K562 (cell line): Measurements from ENCODE around the gene GART. TPM values are rescaled to one million over a fixed set of nuclear protein-coding genes. Genes with fewer than 3 reads are reported as not detected.

Experiments used
- CCAR2 ChIP-seq: fragments of 200-400 bp; formaldehyde crosslinking; IDR thresholded peaks from 2 replicates; pipeline ENCODE4 v1.6.1; 2017; ENCODE audit warnings: mild to moderate bottlenecking, low read depth, low read length
- HMG20B ChIP-seq: fragments of 250-450 bp; sonication (Bioruptor Pico); IDR thresholded peaks from 2 replicates; pipeline ENCODE4 v1.5.0; 2021; ENCODE audit warnings: mild to moderate bottlenecking
- L3MBTL2 ChIP-seq: fragments of 450-650 bp; IDR thresholded peaks from 2 replicates; pipeline ENCODE4 v1.6.1; 2016; ENCODE audit warnings: mild to moderate bottlenecking, moderate library complexity
- MAFF ChIP-seq: IDR thresholded peaks from 2 replicates; pipeline ENCODE4 v1.6.1; 2012; ENCODE audit warnings: low read length, improper control_type of control experiment
- NR1H2 ChIP-seq: sonication (generic); formaldehyde crosslinking; IDR thresholded peaks from 2 replicates; pipeline ENCODE4 v1.4.0; 2020; ENCODE audit warnings: mild to moderate bottlenecking, missing genetic modification reagents
- NR4A1 ChIP-seq, 2 experiments: fragments of 250-450 bp in 1 of 2; fragments of 450-650 bp in 1 of 2; sonication (Bioruptor Pico) in 1 of 2; IDR thresholded peaks; 2 replicates each; pipeline versions ENCODE4 v1.4.0 to v1.6.1; 2016 to 2020; ENCODE audit warnings: mild to moderate bottlenecking in 2 of 2, missing compliant biosample characterization in 1 of 2, missing genetic modification characterization in 1 of 2, moderate library complexity in 1 of 2
- NUFIP1 ChIP-seq: fragments of 450-650 bp; IDR thresholded peaks from 2 replicates; pipeline ENCODE4 v1.6.1; 2018; ENCODE audit not compliant: partially characterized antibody
- OTX1 ChIP-seq: fragments of 450-650 bp; formaldehyde crosslinking; IDR thresholded peaks from 2 replicates; pipeline ENCODE4 v1.4.0; 2022; ENCODE audit warnings: mild to moderate bottlenecking
- RAD21 ChIP-seq, 2 experiments: fragments of 250-450 bp in 1 of 2; fragments of 450-650 bp in 1 of 2; sonication (Bioruptor Pico) in 1 of 2; formaldehyde crosslinking in 1 of 2; IDR thresholded peaks in 1 of 2; conservative IDR thresholded peaks in 1 of 2; 2 replicates each; pipeline versions ENCODE4 v1.4.0 to v1.8.0; 2020 to 2022; ENCODE audit warnings: mild to moderate bottlenecking in 2 of 2, moderate library complexity in 1 of 2
- SAFB2 ChIP-seq: fragments of 200-400 bp; formaldehyde crosslinking; IDR thresholded peaks from 2 replicates; pipeline ENCODE4 v1.6.1; 2018; ENCODE audit warnings: borderline replicate concordance, low read length, low read depth, moderate library complexity; ENCODE audit not compliant: severe bottlenecking
- SREBF2 ChIP-seq: sonication (generic); formaldehyde crosslinking; IDR thresholded peaks from 2 replicates; pipeline ENCODE4 v1.4.0; 2020; ENCODE audit warnings: mild to moderate bottlenecking, missing genetic modification reagents
- SRF ChIP-seq, 2 experiments: fragments of 250-450, 450-650 bp in 1 of 2; sonication (Bioruptor Pico) in 1 of 2; sonication (generic) in 1 of 2; formaldehyde crosslinking; IDR thresholded peaks; 2 replicates each; pipeline versions ENCODE4 v1.5.0 to v1.5.1; 2020 to 2022; ENCODE audit warnings: mild to moderate bottlenecking in 1 of 2, missing genetic modification reagents in 1 of 2
- SRSF7 ChIP-seq: fragments of 200-400 bp; formaldehyde crosslinking; optimal IDR thresholded peaks from 2 replicates; pipeline ENCODE3; 2017; ENCODE audit warnings: mild to moderate bottlenecking, low read depth, low read length
- STAT5A ChIP-seq: IDR thresholded peaks from 2 replicates; pipeline ENCODE4 v1.6.1; 2012; ENCODE audit warnings: low read length, inconsistent platforms, borderline replicate concordance
- TCFL5 ChIP-seq: fragments of 250-450 bp; sonication (Bioruptor Pico); conservative IDR thresholded peaks from 2 replicates; pipeline ENCODE4 v1.6.1; 2021; ENCODE audit warnings: mild to moderate bottlenecking, moderate library complexity, matching md5 sums
- THRAP3 ChIP-seq: fragments of 450-650 bp; IDR thresholded peaks from 2 replicates; pipeline ENCODE4 v1.6.1; 2016; ENCODE audit warnings: mild to moderate bottlenecking, inconsistent platforms, borderline replicate concordance
- TOE1 ChIP-seq, 2 experiments: fragments of 450-650 bp in 1 of 2; sonication (generic) in 1 of 2; formaldehyde crosslinking in 1 of 2; IDR thresholded peaks; 2 replicates each; pipeline versions ENCODE4 v1.7.1 to v1.8.0; 2016 to 2022; ENCODE audit warnings: borderline replicate concordance in 2 of 2, mild to moderate bottlenecking in 2 of 2, antibody characterized with exemption in 1 of 2, inconsistent platforms in 1 of 2, low read depth in 1 of 2, missing genetic modification reagents in 1 of 2, moderate library complexity in 1 of 2
- YY1 ChIP-seq, 3 experiments: IDR thresholded peaks; 2 replicates each; pipeline ENCODE4 v1.6.1; 2011; ENCODE audit warnings: low read length in 2 of 3, mild to moderate bottlenecking in 2 of 3, moderate library complexity in 2 of 3, borderline replicate concordance in 1 of 3, control low read depth in 1 of 3, low read depth in 1 of 3; ENCODE audit not compliant: insufficient read depth in 3 of 3, insufficient replicate concordance in 2 of 3, control insufficient read depth in 1 of 3, insufficient read length in 1 of 3; ENCODE audit errors: extremely low read depth in 1 of 3
- ZFP30 ChIP-seq: fragments of 250-450 bp; sonication (Bioruptor Pico); IDR thresholded peaks from 2 replicates; pipeline ENCODE4 v1.8.0; 2022; ENCODE audit warnings: moderate library complexity, mild to moderate bottlenecking, inconsistent platforms, borderline replicate concordance
- ZNF212 ChIP-seq: fragments of 450-650 bp; formaldehyde crosslinking; IDR thresholded peaks from 2 replicates; pipeline ENCODE4 v1.4.0; 2020; ENCODE audit warnings: mild to moderate bottlenecking
- polyA plus RNA-seq, 8 experiments: library from polyadenylated mRNA; depleted of rRNA in 4 of 8; stranded (reverse) in 5 of 8; unstranded in 3 of 8; fragments of >200 nt; fragmentation: Nextera tagmentation in 2 of 8; fragmentation: Illumina TruSeq in 1 of 8; extraction: Ambion mirVana in 2 of 8; extraction: Trizol in 1 of 8; gene quantifications; 2 replicates each; pipeline versions ENCODE4 v1.2.1 to v1.2.3, GENCODE V29; 2011 to 2014; ENCODE audit warnings: inconsistent platforms in 1 of 8, missing spikeins in 1 of 8
- total RNA-seq, 7 experiments: library from RNA; depleted of rRNA in 6 of 7; stranded (reverse); fragments of >200 nt in 6 of 7; fragmentation: Illumina TruSeq in 2 of 7; extraction: Trizol in 2 of 7; gene quantifications; 2 replicates each; pipeline versions ENCODE4 v1.2.1 to v1.2.3, GENCODE V29; 2011 to 2021; ENCODE audit warnings: low replicate concordance in 1 of 7
- TF ChIP-seq, protein P1 (sequence below): fragments of 250-450 bp; sonication (Bioruptor Pico); IDR thresholded peaks from 2 replicates; pipeline ENCODE4 v1.4.0; 2020; ENCODE audit warnings: borderline replicate concordance
- TF ChIP-seq, protein P2 (sequence below): sonication (generic); formaldehyde crosslinking; IDR thresholded peaks from 2 replicates; pipeline ENCODE4 v1.8.1; 2022; ENCODE audit warnings: missing genetic modification reagents
- TF ChIP-seq, protein P3 (sequence below): IDR thresholded peaks from 2 replicates; pipeline ENCODE4 v1.6.1; 2011; ENCODE audit not compliant: insufficient read length; ENCODE audit errors: extremely low read depth

The GART gene
- total and polyA plus RNA-seq, 9 of the 15 experiments (the other 6 are each of a cell fraction or from before 2014, with no cell fraction given) = 141 to 429 (median 349) TPM

DNA sequence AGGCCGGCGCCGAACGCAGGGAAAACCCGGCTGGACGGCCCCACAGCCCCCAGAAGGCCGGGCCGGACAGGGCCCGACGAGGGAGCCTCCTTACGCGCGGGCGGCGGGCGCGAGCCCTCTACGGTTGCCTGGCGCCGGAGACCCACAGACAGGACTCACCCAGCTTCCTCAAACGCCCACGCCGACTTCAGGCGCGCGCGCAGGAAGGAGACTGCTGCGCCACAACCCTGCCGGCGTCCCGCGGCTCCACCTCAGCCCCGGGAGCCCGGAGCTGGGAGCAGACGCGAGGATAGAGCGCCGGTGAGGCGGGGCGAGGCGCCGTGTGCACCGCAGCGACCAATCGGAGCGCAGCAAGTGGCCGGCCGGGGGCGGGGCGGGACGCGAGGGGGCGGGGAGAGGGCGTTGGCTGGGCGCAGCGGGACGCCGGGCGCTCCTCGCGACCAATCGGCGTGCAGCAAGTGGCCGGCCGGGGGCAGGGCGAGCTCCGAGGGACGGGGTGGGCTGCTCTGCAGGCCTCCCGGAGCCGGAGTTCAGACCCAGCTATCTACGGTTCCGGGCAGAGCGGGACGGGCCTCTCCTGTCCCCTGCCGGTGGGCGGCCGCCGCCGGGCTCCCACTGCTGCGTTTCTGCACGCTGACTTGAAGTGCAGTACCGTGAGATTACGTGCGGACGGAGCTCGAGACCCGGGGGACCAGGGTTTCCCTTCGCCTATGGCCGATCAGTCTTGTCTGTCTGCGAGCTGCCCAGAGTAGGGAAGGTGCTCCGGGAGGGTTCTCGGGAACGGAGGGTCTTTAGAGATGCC, 62.0 kb downstream of the GART start, which contains the start of gene TMEM50B (continued):
- TF ChIP-seq NR4A1 (CRISPR knock-in tag; IDR thresholded peaks at IDR 0.05) = no peak
- TF ChIP-seq NR4A1 (tag; IDR thresholded peaks at IDR 0.05) = no peak
- no peak for TF ChIP-seq SAFB2
- TF ChIP-seq CCAR2 = no peak
- TF ChIP-seq, protein P1, sequence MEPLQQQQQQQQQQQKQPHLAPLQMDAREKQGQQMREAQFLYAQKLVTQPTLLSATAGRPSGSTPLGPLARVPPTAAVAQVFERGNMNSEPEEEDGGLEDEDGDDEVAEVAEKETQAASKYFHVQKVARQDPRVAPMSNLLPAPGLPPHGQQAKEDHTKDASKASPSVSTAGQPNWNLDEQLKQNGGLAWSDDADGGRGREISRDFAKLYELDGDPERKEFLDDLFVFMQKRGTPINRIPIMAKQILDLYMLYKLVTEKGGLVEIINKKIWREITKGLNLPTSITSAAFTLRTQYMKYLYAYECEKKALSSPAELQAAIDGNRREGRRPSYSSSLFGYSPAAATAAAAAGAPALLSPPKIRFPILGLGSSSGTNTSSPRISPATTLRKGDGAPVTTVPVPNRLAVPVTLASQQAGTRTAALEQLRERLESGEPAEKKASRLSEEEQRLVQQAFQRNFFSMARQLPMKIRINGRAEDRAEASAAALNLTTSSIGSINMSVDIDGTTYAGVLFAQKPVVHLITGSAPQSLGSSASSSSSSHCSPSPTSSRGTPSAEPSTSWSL (CRISPR knock-in tag) = no peak
- TF ChIP-seq NR1H2 = peak; percentile 61; the same call in 1 of the 2 replicates
- TF ChIP-seq TOE1 (IDR thresholded peaks at IDR 0.05; ENCODE audit: borderline replicate concordance) = peak; percentile 69; the same call in 1 of the 2 replicates
- no peak for TF ChIP-seq TOE1 (CRISPR knock-in tag; IDR thresholded peaks at IDR 0.05; ENCODE audit: borderline replicate concordance, low read depth)
- no peak for TF ChIP-seq HMG20B (CRISPR knock-in tag)
- TF ChIP-seq ZFP30 = no peak
- TF ChIP-seq STAT5A = no peak
- TF ChIP-seq TCFL5 (CRISPR knock-in tag) = no peak
- TF ChIP-seq THRAP3 = no peak
- TF ChIP-seq RAD21 (CRISPR knock-in tag; conservative IDR thresholded peaks at IDR 0.05 in 1 of 2, IDR thresholded peaks at IDR 0.05 in 1 of 2) = peak; percentile 65 to 66
- TF ChIP-seq YY1 (IDR thresholded peaks at IDR 0.05; ENCODE audit: borderline replicate concordance in 1 of 3, control insufficient read depth in 1 of 3, extremely low read depth in 1 of 3, insufficient read depth in 3 of 3, insufficient read length in 1 of 3, insufficient replicate concordance in 2 of 3, low read depth in 1 of 3, low read length in 2 of 3) = peak in 2 of 3 experiments; percentile 66 to 82
- no peak for TF ChIP-seq SRSF7
- no peak for TF ChIP-seq NUFIP1
- TF ChIP-seq MAFF = no peak
- TF ChIP-seq ZNF212 (CRISPR knock-in tag) = no peak
- TF ChIP-seq, protein P2, sequence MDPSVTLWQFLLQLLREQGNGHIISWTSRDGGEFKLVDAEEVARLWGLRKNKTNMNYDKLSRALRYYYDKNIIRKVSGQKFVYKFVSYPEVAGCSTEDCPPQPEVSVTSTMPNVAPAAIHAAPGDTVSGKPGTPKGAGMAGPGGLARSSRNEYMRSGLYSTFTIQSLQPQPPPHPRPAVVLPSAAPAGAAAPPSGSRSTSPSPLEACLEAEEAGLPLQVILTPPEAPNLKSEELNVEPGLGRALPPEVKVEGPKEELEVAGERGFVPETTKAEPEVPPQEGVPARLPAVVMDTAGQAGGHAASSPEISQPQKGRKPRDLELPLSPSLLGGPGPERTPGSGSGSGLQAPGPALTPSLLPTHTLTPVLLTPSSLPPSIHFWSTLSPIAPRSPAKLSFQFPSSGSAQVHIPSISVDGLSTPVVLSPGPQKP (CRISPR knock-in tag) = no peak
- TF ChIP-seq L3MBTL2 = peak; percentile 70
- TF ChIP-seq OTX1 (CRISPR knock-in tag) = 0 out of 2 replicates have a peak, but pooled peaks have one; percentile 59
- peak in 1 of 2 experiments; percentile 70; a peak in 2 of 4 replicates for TF ChIP-seq SRF (CRISPR knock-in tag; IDR thresholded peaks at IDR 0.05)
- no peak for TF ChIP-seq SREBF2 (CRISPR knock-in tag)
- TF ChIP-seq, protein P3, sequence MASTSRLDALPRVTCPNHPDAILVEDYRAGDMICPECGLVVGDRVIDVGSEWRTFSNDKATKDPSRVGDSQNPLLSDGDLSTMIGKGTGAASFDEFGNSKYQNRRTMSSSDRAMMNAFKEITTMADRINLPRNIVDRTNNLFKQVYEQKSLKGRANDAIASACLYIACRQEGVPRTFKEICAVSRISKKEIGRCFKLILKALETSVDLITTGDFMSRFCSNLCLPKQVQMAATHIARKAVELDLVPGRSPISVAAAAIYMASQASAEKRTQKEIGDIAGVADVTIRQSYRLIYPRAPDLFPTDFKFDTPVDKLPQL = no peak
